NT2/D1 (cell line): Measurements from ENCODE around the gene OOSP3.
"Not testable (repeated sequence)": the region's sequence is repeated elsewhere in the genome, so short reads cannot be mapped to it uniquely, and the experiment has no call there.

Source experiments
- SUZ12 ChIP-seq: IDR thresholded peaks from 2 replicates; pipeline ENCODE4 v1.6.1; 2011; ENCODE audit not compliant: insufficient read length, insufficient read depth; ENCODE audit errors: extremely low read depth
- YY1 ChIP-seq: IDR thresholded peaks from 2 replicates; pipeline ENCODE4 v1.6.1; 2011; ENCODE audit not compliant: insufficient read length, insufficient read depth
- ZNF274 ChIP-seq: IDR thresholded peaks from 2 replicates; pipeline ENCODE4 v1.6.1; 2011; ENCODE audit warnings: mild to moderate bottlenecking, low read depth, low read length

GRCh38 chr11:59849551-59849950 lies 29.0 kb upstream of the OOSP3 start:
- TF ChIP-seq ZNF274, YY1, SUZ12: not testable (repeated sequence)
